GF-D8 (cell line): Measurements from ENCODE around the gene GRPEL2.

Experiments used
- DNase-seq: peaks from one replicate; lab custom pipeline; 2025; lab: John Stamatoyannopoulos, UW

Gene GRPEL2

DNA sequence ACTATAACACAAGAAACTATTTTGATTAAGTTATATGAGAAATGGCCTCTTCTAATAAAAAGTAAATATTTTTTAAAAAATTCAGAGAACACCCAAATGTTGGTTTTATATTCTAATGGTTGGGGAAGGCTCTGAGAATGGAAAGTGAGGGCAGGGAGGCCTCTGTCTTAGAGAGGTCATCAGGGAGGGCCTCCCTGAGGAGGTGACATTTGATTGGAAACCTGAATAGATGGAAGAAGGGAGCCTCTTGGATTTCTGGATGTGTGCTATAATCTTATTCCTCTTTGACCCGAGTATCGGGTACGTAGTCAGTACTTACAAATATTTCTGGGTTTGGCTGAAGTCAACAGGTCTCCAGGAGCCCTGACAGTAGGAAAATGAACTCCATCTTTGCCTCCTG is 26.1 kb upstream of the GRPEL2 start:
- no peak for DNase-seq

DNA sequence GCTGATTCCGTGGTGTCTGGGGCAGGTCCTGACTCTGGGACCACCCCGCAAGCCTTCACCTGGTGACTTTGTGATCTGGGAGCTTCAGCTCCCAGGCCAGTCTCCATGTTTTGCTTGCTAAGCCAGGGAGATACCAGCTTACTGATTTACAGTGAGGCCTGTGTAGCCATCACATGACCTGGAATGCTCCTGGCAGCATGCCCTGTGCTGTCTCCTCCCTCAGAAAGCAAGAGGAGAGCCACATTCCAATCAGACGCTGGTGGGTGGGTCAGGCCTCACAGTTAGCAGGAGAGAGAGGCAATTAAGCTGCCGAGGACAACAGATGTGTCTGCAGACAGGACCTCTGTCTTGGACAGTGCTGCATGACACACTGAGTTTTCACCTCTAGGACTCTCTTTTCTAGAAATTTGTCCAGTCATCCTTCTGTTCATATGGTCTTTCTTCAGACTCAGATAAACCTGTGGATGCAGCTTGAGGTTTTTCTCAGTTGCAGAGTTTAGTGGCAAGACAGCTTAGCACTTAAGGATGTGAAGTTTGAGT is 24.4 kb upstream of the GRPEL2 start:
- no peak for DNase-seq

DNA sequence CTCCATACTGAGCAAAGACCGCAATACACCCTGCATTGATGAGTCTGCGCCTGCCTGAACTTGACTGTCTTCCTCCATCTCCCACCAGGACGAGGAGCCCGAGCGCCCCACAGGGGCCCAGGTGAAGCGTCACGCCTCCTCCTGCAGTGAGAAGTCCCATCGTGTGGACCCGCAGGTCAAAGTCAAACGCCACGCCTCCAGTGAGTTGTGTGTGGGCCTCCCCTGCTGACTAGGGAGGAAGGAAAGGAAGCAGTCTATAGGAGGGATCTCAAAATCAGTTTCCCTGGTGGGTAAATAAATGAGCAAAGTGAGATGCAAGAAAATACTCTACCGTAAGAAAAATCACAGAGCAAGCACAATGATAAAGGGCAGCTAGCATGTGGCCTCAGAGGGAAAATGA is 22.8 kb upstream of the GRPEL2 start:
- DNase-seq: no peak

DNA sequence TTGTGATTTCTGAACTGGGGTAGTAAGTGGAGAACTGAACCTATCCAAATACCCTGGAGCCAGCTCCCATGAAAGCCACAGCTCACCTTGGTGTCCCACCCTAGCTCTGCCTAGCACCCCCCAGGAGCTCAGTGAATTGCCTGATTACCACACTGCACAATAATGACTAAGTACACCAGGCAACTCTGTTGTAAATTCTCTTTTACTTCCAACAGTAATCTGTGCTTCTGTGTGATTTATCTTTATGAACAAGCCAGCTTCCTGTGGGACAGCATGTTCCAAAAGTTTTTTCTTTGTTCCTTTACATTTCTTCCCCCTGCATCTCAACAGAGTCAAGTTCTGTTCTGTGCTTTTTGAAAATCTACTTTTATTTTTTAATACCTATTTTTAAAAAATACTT is 22.1 kb upstream of the GRPEL2 start:
- DNase-seq: no peak

DNA sequence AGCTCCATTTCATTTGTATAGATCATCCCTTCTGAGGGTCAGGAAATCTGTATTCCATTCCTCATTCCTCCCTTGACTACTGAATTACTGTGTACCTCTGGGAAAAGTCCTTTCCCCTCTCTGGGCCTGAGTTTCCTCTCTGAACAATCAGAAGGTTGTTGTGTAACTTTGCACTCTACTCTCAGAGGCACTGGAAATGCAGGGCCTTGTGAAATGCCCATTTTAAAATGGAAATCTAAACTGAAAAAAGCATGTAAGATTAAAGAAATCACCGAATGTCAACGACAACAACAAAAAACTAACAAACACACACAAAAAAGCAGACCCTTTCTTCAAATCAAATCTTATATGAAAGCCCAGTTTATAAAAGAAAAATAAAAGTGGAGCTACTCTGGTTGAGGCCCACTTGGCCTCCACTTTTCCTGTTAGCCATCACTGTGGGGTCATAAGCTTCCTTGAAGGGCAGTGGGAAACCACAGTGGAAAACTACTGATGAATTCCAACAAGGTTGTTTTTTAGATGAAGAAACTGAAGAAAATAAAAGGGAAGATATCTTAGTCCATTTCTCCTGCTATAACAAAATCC is 21.6 kb upstream of the GRPEL2 start:
- DNase-seq: no peak

DNA sequence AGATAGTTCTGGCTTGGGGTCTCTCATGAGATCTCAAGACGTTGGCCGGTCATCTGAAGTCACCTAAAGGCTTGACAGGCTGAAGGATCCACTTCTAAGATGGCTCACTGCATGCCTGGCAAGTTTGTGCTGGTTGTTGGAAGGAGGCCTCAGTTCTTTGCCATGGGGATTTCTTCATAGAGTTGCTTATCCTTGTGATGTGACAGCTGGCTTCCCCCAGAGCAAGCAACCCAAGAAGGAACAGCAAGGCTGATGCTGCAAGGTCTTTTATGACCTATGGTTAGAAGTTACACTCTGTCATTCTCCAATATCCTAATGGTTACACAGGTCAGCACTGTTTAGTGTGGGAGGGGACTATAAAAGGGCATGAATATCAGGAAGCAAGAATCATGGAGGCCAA is 20.7 kb upstream of the GRPEL2 start:
- no peak for DNase-seq

DNA sequence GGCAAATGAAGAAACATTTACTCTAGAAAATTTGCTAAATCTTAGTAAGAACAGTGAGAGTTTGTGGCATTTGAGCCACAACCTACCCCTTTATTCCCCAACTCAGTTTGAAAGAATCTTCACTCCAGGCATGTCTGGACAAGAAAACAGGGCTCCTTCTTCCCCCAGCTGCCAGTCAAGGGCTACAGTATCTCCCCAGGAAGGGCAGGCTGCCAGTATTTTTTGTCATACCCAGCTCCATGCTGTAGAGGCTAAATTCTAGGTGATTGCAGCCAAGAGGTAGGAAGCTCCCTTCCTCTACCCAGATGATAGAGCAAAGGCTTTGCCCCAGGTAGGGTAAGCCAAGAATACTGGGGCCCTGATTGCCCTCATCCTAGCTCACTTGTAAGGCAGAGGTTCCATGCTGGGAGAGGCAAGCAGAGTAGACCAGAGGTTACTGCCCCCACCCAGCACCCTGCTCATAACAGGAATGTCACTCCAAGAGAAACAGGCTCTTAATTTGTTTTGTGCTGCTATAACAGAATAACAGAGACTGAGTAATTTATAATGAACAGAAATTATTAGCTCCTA is 20.0 kb upstream of the GRPEL2 start:
- DNase-seq: no peak

DNA sequence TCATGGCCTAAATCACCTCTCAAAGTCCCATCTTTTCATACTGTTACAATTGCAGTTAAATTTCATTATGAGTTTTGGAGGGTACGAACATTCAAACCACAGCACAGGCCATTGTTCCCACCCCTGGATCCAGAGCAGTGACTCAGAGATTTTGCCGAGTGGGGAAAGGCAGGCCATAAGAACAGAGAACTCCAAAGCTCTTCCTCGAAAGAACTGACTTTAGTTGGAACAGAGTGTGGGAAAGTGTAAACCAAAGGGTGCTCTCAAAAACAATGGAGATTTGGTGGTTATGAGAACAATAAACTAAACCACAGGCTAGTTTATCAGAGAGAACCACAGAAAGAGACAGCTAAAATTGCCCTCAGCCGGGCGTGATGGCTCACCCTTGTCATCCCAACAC is 19.4 kb upstream of the GRPEL2 start:
- no peak for DNase-seq

DNA sequence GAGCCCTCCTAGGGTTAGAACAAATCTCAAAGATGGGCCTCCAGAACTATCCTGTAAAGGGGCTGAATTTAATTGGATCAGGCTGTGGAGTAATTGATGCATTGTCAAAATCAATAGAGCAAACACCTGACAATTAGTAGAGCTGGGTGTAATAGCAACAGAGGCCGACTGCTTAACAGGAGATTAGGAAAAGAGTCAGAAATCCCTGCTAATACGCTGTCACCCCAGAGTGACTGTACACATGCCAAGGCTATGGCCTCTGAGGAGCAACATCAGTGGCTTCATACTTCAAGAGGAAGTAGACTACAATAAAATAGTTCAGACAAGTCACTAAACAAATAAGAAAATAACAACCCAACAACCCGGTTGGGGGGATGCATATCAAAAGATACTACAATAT is 18.7 kb upstream of the GRPEL2 start:
- DNase-seq: no peak

DNA sequence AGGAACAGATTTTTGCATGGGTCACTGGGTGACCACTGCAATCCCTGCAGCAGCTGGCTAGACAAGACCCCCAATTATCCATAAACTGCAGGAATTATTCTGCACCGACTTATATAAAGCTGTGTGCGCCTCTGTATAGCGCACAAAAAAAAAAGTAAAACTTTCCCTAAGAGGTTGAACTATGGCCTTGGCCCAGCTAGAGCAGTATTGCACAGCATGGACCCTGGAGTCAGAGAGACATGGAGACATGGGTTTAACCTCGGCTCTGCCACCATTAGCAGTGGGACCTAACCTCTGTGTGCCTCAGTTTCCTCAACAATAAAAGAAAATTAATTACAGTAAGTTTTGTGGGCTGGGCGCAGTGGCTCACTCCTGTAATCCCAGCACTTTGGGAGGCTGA is 17.1 kb upstream of the GRPEL2 start:
- no peak for DNase-seq

DNA sequence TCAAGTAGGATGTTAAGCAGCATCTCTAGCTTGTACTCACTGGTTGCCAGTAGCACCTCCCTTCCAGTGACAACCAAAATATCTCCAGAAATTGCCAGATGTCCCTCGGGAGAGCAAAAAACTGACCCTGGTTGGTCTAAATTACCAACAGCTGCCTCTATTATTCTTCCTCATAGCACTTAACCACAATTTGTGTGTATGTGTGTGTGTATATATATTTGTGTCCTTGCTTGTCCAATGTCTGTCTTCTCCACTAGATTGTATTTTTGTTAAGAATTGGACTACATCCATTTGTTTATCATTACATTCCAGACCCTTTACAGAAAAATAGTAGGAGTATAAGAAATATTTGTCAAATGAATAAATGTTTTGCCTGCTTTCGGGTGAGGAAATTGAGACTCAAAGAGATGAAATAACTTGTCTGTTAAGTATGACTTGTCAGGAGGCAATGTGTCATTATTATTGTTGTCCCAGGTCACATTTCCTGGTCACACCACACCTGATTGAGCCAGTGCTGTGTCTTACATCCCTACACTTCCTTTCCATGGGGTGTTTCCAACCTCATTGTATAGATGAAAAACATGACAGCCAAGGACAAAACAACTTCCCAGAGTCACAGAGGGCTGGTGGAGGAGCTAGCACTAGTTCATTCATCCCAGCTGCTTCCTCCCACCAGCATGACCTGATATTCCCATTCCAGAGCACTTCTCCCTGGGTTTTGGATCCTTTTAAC is 11.4 kb upstream of the GRPEL2 start:
- no peak for DNase-seq

DNA sequence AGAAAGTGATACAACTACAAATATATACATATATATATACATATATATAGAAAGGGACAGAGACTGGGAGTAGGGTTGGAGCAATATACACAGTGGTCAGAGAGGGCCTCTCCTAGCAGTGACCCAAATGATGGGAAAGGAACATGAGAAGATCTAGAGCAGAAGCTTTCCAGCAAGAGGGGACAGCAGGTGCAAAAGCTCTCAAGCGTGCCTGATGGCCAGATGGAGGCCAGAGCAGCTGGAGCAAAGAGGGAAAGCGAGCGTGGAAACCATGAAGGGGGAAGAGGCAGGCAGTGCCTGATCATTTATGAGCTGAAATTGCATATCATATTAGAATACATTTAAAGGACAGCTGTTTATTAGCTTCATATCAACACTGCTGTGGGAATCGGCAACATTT is 7.6 kb upstream of the GRPEL2 start:
- DNase-seq: no peak

DNA sequence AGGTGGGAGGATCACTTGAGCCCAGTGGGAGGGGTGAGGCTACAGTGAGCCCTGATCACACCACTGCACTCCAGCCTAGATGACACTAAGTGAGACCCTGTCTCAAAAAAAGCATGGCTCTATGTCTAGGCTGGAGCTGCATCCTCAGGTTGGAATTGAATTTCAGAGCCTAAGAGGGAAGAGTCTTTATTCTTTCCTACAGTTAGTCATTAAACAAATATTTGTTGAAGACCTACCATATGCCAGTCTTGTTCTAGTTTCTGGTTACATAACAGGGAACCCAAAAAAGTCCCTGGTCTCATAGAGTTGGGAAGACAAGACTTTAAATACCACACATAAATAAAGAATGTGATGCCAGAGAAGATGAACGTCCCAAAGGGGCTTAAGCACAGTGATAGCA is 6.9 kb upstream of the GRPEL2 start:
- no peak for DNase-seq

DNA sequence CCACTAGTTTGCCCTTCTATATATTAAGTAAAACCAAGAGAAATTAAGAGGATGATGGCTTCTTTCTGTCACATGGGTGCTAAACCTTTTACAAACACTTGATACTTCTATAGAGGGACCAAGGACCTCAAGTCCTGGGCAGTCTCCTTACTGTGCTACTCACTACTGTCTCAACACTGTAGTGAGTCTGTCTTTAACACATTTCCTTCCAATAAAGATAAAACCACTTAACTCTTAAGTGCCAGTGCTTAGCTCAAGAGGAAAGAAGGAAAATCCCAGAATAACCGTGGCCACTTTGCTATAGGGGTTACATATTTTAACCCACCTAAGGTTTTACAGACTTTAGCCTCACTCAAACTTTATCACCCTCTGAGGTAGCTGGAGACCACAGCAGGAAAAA is 4.4 kb upstream of the GRPEL2 start:
- DNase-seq: no peak

DNA sequence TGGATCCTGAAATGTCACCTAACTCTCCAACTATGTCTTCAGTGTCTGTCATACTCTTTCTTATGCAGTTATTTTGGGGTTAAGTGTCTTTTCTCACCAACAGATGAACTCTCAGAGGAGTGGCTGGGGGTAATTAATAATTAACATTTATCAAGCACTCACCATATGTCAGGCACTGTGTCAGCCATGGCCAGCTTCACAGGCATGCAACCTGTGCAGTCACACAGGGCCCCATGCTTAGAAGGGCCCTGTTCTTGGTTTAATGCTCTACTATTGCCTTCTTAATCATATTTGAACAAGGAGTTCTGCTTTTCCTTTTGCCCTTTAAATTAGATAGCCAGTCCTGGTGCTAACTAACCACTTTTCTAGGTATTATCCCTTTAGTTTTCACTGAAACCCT is 3.4 kb upstream of the GRPEL2 start:
- DNase-seq: no peak

DNA sequence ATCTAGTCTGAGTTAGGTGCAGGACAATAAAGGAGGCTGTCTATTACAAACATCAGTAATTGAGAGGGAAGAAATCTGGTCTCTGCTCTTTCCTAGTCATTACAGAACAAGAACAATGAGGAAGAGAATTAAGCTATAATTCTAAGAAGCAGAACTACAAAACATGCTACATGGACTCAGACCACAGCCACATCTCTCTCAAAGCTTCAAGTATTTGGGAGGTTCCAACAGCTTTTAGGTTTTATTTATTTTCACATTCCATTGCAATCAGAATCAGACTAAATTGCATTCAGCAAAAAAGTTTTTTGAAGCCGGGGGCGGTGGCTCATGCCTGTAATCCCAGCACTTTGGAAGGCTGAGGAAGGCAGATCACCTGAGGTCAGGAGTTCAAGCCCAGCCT is 1.1 kb upstream of the GRPEL2 start:
- no peak for DNase-seq

DNA sequence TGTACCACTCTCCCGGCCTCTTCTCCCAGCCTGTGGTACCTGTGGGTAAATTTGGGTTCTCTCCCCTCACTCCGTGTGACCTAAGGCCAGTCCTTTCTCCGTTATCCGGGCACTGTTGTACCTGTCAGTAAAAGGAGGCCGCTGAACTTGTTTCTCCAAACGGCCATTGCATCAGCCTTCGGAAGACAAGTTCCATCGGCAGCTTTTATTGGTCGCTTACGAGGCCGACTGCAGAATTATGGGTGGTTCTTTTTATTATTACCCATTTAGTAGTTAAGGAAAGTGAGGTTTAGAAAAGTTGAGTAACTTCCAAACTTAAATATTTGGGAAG is 558 bp downstream of the GRPEL2 start:
- peak; percentile 33 for DNase-seq

DNA sequence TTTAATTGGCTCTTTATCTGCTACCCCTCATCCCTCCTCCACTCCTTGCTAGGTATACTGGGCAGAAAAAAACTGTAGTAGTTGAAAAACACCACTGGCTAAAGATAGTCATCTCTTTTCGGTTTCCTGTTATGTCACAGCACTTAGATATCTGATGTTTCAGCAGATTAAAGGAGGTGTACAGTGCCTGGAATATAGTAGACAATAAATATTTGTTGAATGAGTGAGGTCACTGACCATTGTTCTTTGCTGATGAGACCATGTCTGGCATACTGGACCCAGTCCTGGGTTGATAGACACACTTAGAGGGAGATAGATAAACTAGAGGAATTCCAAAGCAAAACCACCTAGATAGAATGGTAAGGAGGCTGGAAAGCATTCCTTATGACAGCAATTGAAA is 3.2 kb downstream of the GRPEL2 start:
- no peak for DNase-seq

DNA sequence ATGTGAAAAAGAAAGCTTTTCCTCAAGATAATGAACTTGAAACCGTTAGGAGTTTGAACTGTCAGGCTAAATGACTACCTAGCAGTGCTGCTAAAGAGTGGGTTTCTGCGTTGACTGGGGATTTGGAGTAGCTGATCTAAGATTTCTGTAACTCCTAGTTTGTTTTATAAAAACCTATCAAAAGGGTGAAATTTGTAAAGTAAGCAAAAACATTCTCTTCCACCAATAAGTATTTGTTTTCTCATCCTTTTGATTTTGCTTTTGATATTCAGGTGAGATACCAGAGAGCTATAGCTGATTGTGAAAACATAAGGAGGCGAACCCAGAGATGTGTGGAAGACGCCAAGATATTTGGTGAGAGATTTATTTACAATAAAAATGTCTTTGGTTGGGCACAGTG is 4.1 kb downstream of the GRPEL2 start:
- no peak for DNase-seq

DNA sequence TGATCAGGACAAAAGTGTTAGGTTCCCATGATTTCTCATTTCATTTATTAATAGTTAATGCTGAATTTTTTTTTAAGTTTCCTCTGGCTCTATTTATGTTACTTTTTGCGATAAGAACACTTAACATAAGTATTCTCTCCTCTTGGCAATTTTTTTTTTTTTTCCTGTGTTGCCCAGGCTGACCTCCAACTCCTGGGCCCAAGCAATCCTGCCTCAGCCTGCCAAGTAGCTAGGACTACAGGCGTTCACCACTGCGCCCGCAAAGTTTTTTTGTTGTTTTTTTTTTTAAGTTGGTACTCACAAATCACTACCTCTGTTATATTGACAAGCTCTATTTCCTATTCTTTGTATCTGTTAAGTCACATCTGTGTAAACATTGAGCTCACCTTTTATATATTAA is 6.9 kb downstream of the GRPEL2 start:
- DNase-seq: no peak

DNA sequence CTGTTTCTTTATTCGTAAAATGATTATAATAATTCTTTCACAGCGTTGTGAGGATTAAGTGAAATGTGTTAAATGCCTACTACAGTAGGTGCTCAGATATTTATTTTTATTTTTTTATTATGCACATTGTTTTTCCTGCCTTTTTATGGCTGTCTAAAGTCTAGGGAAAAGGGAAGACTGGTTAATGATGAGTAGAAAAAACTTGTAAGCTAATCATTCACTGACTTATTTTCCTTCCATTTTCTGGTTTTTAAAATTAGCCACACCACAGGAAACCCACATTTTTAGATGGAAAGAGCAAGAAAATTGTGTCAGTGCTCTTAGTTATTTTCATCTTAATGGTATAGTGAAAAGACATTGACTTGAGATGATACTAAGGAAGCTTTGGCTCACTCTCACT is 8.6 kb downstream of the GRPEL2 start:
- DNase-seq: no peak

DNA sequence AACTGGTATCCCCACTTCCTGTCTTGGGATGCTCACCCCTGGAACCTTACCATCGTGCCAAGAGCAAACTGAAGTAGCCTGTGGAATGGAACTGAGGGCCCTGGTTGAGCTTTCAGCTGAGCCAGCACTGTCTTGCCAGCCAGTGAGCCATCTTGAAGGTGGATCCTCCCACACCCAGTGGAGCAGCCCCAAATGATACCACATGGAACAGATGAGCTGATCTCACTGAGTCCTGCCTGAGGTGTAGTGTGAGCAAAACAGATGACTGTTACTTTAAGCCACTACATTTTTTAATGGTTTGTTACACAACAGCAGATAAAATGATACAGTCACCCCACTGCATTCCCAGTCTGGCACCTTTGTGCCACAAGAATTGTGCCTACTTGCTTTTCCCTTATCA is 10.4 kb downstream of the GRPEL2 start:
- no peak for DNase-seq

DNA sequence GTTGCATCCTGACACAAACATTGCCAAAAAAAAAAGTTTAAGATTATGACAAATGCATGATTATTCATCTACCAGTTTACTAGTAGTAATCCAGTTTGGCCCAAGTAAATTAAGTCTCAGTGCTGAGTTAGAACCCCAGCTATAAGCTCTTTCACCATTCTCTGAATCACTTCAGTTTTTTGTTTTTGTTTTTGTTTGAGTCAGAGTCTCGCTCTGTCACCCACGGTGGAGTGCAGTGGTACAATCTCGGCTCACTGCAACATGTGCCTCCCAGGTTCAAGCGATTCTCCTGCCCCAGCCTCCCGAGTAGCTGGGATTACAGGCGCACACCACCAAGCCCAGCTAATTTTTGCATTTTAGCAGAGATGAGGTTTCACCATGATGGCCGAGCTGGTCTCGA is 11.1 kb downstream of the GRPEL2 start:
- DNase-seq: no peak
